ENCODE measurements around the gene PCBP3. TPM values are rescaled to one million over a fixed set of nuclear protein-coding genes. Genes with fewer than 3 reads are reported as not detected.

The PCBP3 gene
- total and polyA plus RNA-seq, 12 donors, result 1.7 to 15.8 (median 4.7) TPM

GRCh38 chr21:45911806-45912325 lies 268.3 kb downstream of the PCBP3 start:
- no peaks in the 10 kb centered on the region for H3K4me1 ChIP-seq (replicated peaks in 1 of 2)
- DNase-seq, result no peak
- TF ChIP-seq, protein P1, sequence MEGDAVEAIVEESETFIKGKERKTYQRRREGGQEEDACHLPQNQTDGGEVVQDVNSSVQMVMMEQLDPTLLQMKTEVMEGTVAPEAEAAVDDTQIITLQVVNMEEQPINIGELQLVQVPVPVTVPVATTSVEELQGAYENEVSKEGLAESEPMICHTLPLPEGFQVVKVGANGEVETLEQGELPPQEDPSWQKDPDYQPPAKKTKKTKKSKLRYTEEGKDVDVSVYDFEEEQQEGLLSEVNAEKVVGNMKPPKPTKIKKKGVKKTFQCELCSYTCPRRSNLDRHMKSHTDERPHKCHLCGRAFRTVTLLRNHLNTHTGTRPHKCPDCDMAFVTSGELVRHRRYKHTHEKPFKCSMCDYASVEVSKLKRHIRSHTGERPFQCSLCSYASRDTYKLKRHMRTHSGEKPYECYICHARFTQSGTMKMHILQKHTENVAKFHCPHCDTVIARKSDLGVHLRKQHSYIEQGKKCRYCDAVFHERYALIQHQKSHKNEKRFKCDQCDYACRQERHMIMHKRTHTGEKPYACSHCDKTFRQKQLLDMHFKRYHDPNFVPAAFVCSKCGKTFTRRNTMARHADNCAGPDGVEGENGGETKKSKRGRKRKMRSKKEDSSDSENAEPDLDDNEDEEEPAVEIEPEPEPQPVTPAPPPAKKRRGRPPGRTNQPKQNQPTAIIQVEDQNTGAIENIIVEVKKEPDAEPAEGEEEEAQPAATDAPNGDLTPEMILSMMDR (IDR thresholded peaks at IDR 0.05), result no peak
- TF ChIP-seq POLR2A (IDR thresholded peaks at IDR 0.05), result no peak
- intact Hi-C loops (cut with DNase I), result no loop called here
- whole genome bisulfite sequencing, 4 donors, result 91 to 93% (median 92%) methylated on average over 10 to 15 of the region's 15 CpGs
- H3K4me3 ChIP-seq, result no peak overlapping the region
- H3K36me3 ChIP-seq (replicated peaks in 1 of 2), result no peaks in the 10 kb centered on the region
- no peaks in the 10 kb centered on the region for H3K27me3 ChIP-seq
- no peaks in the 10 kb centered on the region for H3K9me3 ChIP-seq (replicated peaks in 1 of 3)
- H3K27ac ChIP-seq, result no peak overlapping the region

DNA sequence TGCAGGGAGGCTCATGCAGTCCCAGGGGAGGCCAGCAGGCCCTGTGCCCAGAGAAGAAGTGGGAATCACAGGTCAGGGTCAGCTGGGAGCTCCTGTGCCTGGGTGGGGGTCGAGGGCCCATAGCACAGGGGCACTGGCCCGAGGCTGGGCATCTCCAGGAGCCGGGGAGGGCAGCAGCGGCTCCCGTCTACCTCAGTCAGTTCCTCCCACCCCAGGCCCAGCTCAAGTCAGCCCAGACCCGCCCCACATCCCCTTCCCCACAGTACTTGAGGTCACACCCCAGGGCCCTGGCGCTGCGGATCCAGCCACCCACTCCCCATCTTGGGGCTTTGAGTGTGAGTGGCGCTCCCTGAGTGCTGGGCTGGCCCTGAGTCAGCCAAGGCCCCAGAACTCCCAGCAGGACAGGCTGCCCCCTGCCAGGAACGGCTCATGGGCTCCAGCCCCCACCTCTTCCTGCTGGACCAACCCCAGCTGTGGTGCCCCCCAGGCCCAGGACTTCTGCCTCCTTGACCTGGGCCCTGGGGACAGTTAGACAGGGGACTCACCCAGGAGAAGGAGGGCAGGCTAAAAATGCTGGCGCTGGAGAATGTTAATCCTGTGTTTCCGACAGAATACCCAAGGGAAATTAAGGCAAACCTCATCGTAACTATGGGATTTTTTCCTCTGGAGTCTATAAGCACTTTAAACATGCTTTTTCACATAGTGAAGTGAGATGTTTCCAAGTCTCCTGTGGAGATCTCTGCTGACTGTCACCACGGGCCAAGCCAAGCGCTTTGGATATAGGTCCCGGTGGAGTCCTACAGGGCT lies 269.3 kb downstream of the PCBP3 start:
- Histone ChIP-seq H3K27me3 (no peaks in the 10 kb centered on the region), H3K9me3 (replicated peaks in 1 of 3) (no peaks in the 10 kb centered on the region), H3K27ac (no peak overlapping the region), H3K4me1 (replicated peaks in 1 of 2) (no peaks in the 10 kb centered on the region), H3K36me3 (replicated peaks in 1 of 2) (no peaks in the 10 kb centered on the region), H3K4me3 (no peak overlapping the region)
- 81 to 88% (median 84%) methylated on average over 11 to 16 of the region's 16 CpGs for WGBS, 4 donors
- no peak for DNase-seq
- intact Hi-C loops (cut with DNase I), result no loop called here
- no peak for TF ChIP-seq POLR2A (IDR thresholded peaks at IDR 0.05)
- TF ChIP-seq, protein P1 (IDR thresholded peaks at IDR 0.05), result no peak

- TF ChIP-seq POLR2A (IDR thresholded peaks at IDR 0.05), result no peak
- TF ChIP-seq, protein P1 (IDR thresholded peaks at IDR 0.05), result no peak
- H3K27me3 ChIP-seq, result no peaks in the 10 kb centered on the region
- intact Hi-C loops (cut with DNase I), result no loop called here
- H3K27ac ChIP-seq, result no peak overlapping the region
- no peak for DNase-seq
- no peaks in the 10 kb centered on the region for H3K36me3 ChIP-seq (replicated peaks in 1 of 2)
- H3K4me3 ChIP-seq, result no peak overlapping the region
- 87 to 93% methylated on average over 10 of the region's 10 CpGs; no CpG with 5 or more reads in 2 of the 4 donors for WGBS, 4 donors
- H3K4me1 ChIP-seq (replicated peaks in 1 of 2), result no peaks in the 10 kb centered on the region
- no peaks in the 10 kb centered on the region for H3K9me3 ChIP-seq (replicated peaks in 1 of 3)
These were observed 269.9 kb downstream of the PCBP3 start for GRCh38 chr21:45913418-45913765.

GRCh38 chr21:45913886-45914285 lies 270.4 kb downstream of the PCBP3 start:
- H3K4me1 ChIP-seq (replicated peaks in 1 of 2), result no peaks in the 10 kb centered on the region
- no peak overlapping the region for H3K4me3 ChIP-seq
- H3K9me3 ChIP-seq (replicated peaks in 1 of 3), result no peaks in the 10 kb centered on the region
- H3K36me3 ChIP-seq (replicated peaks in 1 of 2), result no peaks in the 10 kb centered on the region
- TF ChIP-seq, protein P1 (IDR thresholded peaks at IDR 0.05), result no peak
- TF ChIP-seq POLR2A (IDR thresholded peaks at IDR 0.05), result no peak
- no peaks in the 10 kb centered on the region for H3K27me3 ChIP-seq
- 86 to 94% (median 93%) methylated on average over 13 to 22 of the region's 22 CpGs for WGBS, 4 donors
- DNase-seq, result no peak
- H3K27ac ChIP-seq, result no peak overlapping the region
- intact Hi-C loops (cut with DNase I), result no loop called here
